Upper lobe of left lung (tissue), 4 donors: ENCODE results near the gene LRRC3.

Source experiments
- CTCF ChIP-seq, 6 experiments: fragments of 450-650 bp in 4 of 6; fragments of 200-600 bp in 2 of 6; sonication (generic) in 2 of 6; IDR thresholded peaks; one replicate each; pipeline ENCODE4 v1.5.1; 2016 to 2019; ENCODE audit warnings: antibody characterized with exemption in 6 of 6
- EP300 ChIP-seq, 4 donors: sonication (generic); formaldehyde crosslinking; IDR thresholded peaks; one replicate each; pipeline ENCODE4 v1.5.1; 2017; ENCODE audit warnings: antibody characterized with exemption in 4 of 4, control low read depth in 2 of 4
- POLR2A ChIP-seq, 4 donors: fragments of 450-650 bp; IDR thresholded peaks; one replicate each; pipeline ENCODE4 v1.5.1; 2016 to 2017; ENCODE audit warnings: antibody characterized with exemption in 4 of 4, mild to moderate bottlenecking in 2 of 4
- POLR2AphosphoS5 ChIP-seq, 2 donors: sonication (generic); formaldehyde crosslinking; IDR thresholded peaks; one replicate each; pipeline ENCODE4 v1.5.1; 2017; ENCODE audit warnings: antibody characterized with exemption in 2 of 2

- TF ChIP-seq EP300 (IDR thresholded peaks at IDR 0.05) = no peak
- no peak for TF ChIP-seq CTCF (IDR thresholded peaks at IDR 0.05)
- TF ChIP-seq POLR2A (IDR thresholded peaks at IDR 0.05) = no peak
- no peak for TF ChIP-seq POLR2AphosphoS5 (IDR thresholded peaks at IDR 0.05)
Measured at GRCh38 chr21:44463724-44464123, 8.4 kb downstream of the LRRC3 start.
